K562 (cell line): ENCODE results near the gene MUC5AC. TPM values are rescaled to one million over a fixed set of nuclear protein-coding genes. Genes with fewer than 3 reads are reported as not detected.

Experiments
- ATAC-seq: fragments of 200-7000 bp; cut with Tn5 transposase; 3 replicates; pipeline ENCODE4 v1.9.1; 2020; ENCODE audit warnings: moderate library complexity
- BruUV-seq: library from RNA; stranded (reverse); fragments of 400-500 nt; replicated peaks from 2 replicates; lab custom pipeline; 2021; lab: Mats Ljungman, UMichigan
- CTCF ChIA-PET: fragments of 300-600 bp; formaldehyde crosslinking; extraction: SDS; loops from one replicate; lab custom pipeline; 2021; ENCODE audit warnings: low intra/inter-chr PET ratio; lab: Yijun Ruan, JAX
- POLR2A ChIA-PET: fragments of 300-600, 350-650 bp; sonication (Branson Sonifier 250); formaldehyde crosslinking; extraction: SDS; loops from one replicate; lab custom pipeline; 2021; ENCODE audit warnings: antibody characterized with exemption, inconsistent platforms; lab: Yijun Ruan, JAX
- DNase-seq, 4 experiments: peaks; one replicate each; pipeline versions ENCODE4 v3.0.0 to v3.0.0-alpha.2; 2011 to 2018; ENCODE audit warnings: low spot score in 3 of 4, mixed read lengths in 3 of 4; ENCODE audit errors: extremely low read depth in 1 of 4
- FAIRE-seq: peaks from 2 replicates; lab custom pipeline; 2011; peaks lifted over from hg19 to GRCh38; lab: Jason Lieb, UNC
- H2AFZ ChIP-seq: 2 replicates; pipeline ENCODE4 v1.6.0; 2011; ENCODE audit warnings: low read depth, low read length, control low read depth, inconsistent platforms
- H3K27ac ChIP-seq: fragments of 200-600 bp; 3 replicates; pipeline ENCODE4 v1.8.0; 2011; ENCODE audit warnings: low read depth, mild to moderate bottlenecking, control low read depth, inconsistent platforms, low read length, moderate library complexity, mixed read lengths; ENCODE audit errors: extremely low read depth
- H3K27me3 ChIP-seq, 2 experiments: fragments of 300-600 bp in 1 of 2; 2 replicates in 1 of 2; 3 replicates in 1 of 2; pipeline versions ENCODE4 v1.6.0 to v1.8.0; 2011; ENCODE audit warnings: inconsistent platforms in 2 of 2, low read length in 2 of 2, mild to moderate bottlenecking in 1 of 2, mixed read lengths in 1 of 2, moderate library complexity in 1 of 2; ENCODE audit not compliant: control insufficient read depth in 2 of 2, insufficient read depth in 2 of 2
- H3K36me3 ChIP-seq: fragments of 300-600 bp; 3 replicates; pipeline ENCODE4 v1.8.0; 2011; ENCODE audit warnings: mild to moderate bottlenecking, low read length, inconsistent platforms; ENCODE audit not compliant: control insufficient read depth, insufficient read depth
- H3K4me1 ChIP-seq, 2 experiments: fragments of 200-600 bp in 1 of 2; replicated peaks in 1 of 2; 2 replicates in 1 of 2; 3 replicates in 1 of 2; pipeline versions ENCODE4 v1.5.1 to v1.8.0; 2011; ENCODE audit warnings: inconsistent platforms in 2 of 2, low read length in 2 of 2, mild to moderate bottlenecking in 1 of 2, mixed read lengths in 1 of 2, moderate library complexity in 1 of 2; ENCODE audit not compliant: control insufficient read depth in 2 of 2, insufficient read depth in 2 of 2
- H3K4me2 ChIP-seq: 2 replicates; pipeline ENCODE4 v1.6.1; 2011; ENCODE audit warnings: low read length, control low read depth, inconsistent platforms, mixed read lengths; ENCODE audit not compliant: insufficient read depth
- H3K4me3 ChIP-seq: fragments of 200-600 bp; sonication (generic), shearing (Covaris generic); 2 replicates; pipeline ENCODE4 v1.5.1; 2016; ENCODE audit warnings: control low read depth, inconsistent platforms
- H3K79me2 ChIP-seq: fragments of 200-600 bp; 3 replicates; pipeline ENCODE4 v1.8.0; 2011; ENCODE audit warnings: low read length, inconsistent platforms; ENCODE audit not compliant: control insufficient read depth, insufficient read depth
- H3K9ac ChIP-seq, 2 experiments: 2 replicates each; pipeline versions ENCODE4 v1.6.0 to v1.6.1; 2011; ENCODE audit warnings: low read depth in 2 of 2, low read length in 2 of 2, control low read depth in 1 of 2, inconsistent platforms in 1 of 2, mild to moderate bottlenecking in 1 of 2, mixed read lengths in 1 of 2; ENCODE audit not compliant: insufficient read depth in 1 of 2
- H3K9me1 ChIP-seq: one replicate; pipeline ENCODE4 v1.6.0; 2011; ENCODE audit warnings: inconsistent platforms, mild to moderate bottlenecking, low read length, moderate library complexity; ENCODE audit not compliant: control insufficient read depth, insufficient read depth
- H3K9me3 ChIP-seq: replicated peaks from 2 replicates; pipeline ENCODE4 v1.5.1; 2011; ENCODE audit warnings: low read depth, low read length, inconsistent platforms; ENCODE audit not compliant: control insufficient read depth, insufficient read depth
- H4K20me1 ChIP-seq: replicated peaks from 2 replicates; pipeline ENCODE4 v1.6.1; 2011; ENCODE audit warnings: low read length, inconsistent platforms, mixed read lengths; ENCODE audit not compliant: control insufficient read depth, insufficient read depth
- CEBPG ChIP-seq, 3 experiments: fragments of 200-800 bp in 1 of 3; sonication (Bioruptor generic) in 1 of 3; sonication (generic) in 1 of 3; formaldehyde crosslinking in 1 of 3; IDR thresholded peaks in 2 of 3; conservative IDR thresholded peaks in 1 of 3; 2 replicates each; pipeline versions ENCODE4 v1.6.1 to v1.8.0; 2016 to 2022; ENCODE audit warnings: missing compliant biosample characterization in 2 of 3, missing genetic modification characterization in 2 of 3, mild to moderate bottlenecking in 1 of 3, missing genetic modification reagents in 1 of 3
- MAFK ChIP-seq: IDR thresholded peaks from 2 replicates; pipeline ENCODE4 v1.6.1; 2011; ENCODE audit warnings: low read length, improper control_type of control experiment
- NR0B1 ChIP-seq: fragments of 450-650 bp; IDR thresholded peaks from one replicate; pipeline ENCODE4 v1.6.1; 2018; ENCODE audit warnings: mild to moderate bottlenecking, moderate library complexity; ENCODE audit not compliant: partially characterized antibody
- PCBP1 ChIP-seq: fragments of 200-400 bp; formaldehyde crosslinking; IDR thresholded peaks from 2 replicates; pipeline ENCODE4 v1.6.1; 2018; ENCODE audit warnings: mild to moderate bottlenecking, low read depth, low read length; ENCODE audit not compliant: poor library complexity, severe bottlenecking
- PHF8 ChIP-seq: fragments of 200-600 bp; sonication (generic); IDR thresholded peaks from 2 replicates; pipeline ENCODE4 v1.6.1; 2012; ENCODE audit warnings: mixed run types, mild to moderate bottlenecking, inconsistent platforms, low read length, moderate library complexity, borderline replicate concordance
- ZNF24 ChIP-seq: fragments of 450-650 bp; IDR thresholded peaks from 2 replicates; pipeline ENCODE4 v1.6.1; 2016
- ZNF780A ChIP-seq: fragments of 250-450 bp; sonication (Bioruptor Pico); IDR thresholded peaks from 2 replicates; pipeline ENCODE4 v1.5.0; 2021; ENCODE audit warnings: mild to moderate bottlenecking
- WGBS: fragments of 100-300 bp; shearing (Covaris generic); methylation state at CpG from one replicate; pipeline ENCODE4 v1.1.6; 2016; ENCODE audit warnings: low coverage, mixed read lengths; ENCODE audit not compliant: insufficient coverage; ENCODE audit errors: missing lambda C conversion rate; 5-methylcytosine and 5-hydroxymethylcytosine counted together
- in situ Hi-C: fragments of 300-500 bp; cut with MboI; formaldehyde crosslinking; loops from 4 replicates; pipeline ENCODE4 v1.15.0; 2018; ENCODE audit warnings: inconsistent platforms, mixed read lengths
- intact Hi-C: fragments of 100-400 bp; cut with micrococcal nuclease; formaldehyde crosslinking; loops from 2 replicates; pipeline ENCODE4 v1.14.2; 2022
- polyA plus RNA-seq, 8 experiments: library from polyadenylated mRNA; depleted of rRNA in 4 of 8; stranded (reverse) in 5 of 8; unstranded in 3 of 8; fragments of >200 nt; fragmentation: Nextera tagmentation in 2 of 8; fragmentation: Illumina TruSeq in 1 of 8; extraction: Ambion mirVana in 2 of 8; extraction: Trizol in 1 of 8; gene quantifications; 2 replicates each; pipeline versions ENCODE4 v1.2.1 to v1.2.3, GENCODE V29; 2011 to 2014; ENCODE audit warnings: inconsistent platforms in 1 of 8, missing spikeins in 1 of 8
- total RNA-seq, 7 experiments: library from RNA; depleted of rRNA in 6 of 7; stranded (reverse); fragments of >200 nt in 6 of 7; fragmentation: Illumina TruSeq in 2 of 7; extraction: Trizol in 2 of 7; gene quantifications; 2 replicates each; pipeline versions ENCODE4 v1.2.1 to v1.2.3, GENCODE V29; 2011 to 2021; ENCODE audit warnings: low replicate concordance in 1 of 7

Gene MUC5AC
- total and polyA plus RNA-seq, 9 of the 15 experiments (the other 6 are each of a cell fraction or from before 2014, with no cell fraction given), result not detected

GRCh38 chr11:1234771-1235305 lies 77.1 kb downstream of the MUC5AC start:
- Histone ChIP-seq H3K9ac (no peak overlapping the region), H3K4me1 (peaks cover 0 to 47% of the 10 kb centered on the region in 2 experiments; a peak in 2 of 5 replicates), H3K9me1 (peaks cover 2% of the 10 kb centered on the region), H3K9me3 (no peaks in the 10 kb centered on the region), H2AFZ (no peak overlapping the region), H3K79me2 (no peaks in the 10 kb centered on the region), H4K20me1 (peaks cover 19% of the 10 kb centered on the region; the same call in 1 of the 2 replicates), H3K36me3 (no peaks in the 10 kb centered on the region), H3K27me3 (peaks cover 0 to 66% of the 10 kb centered on the region in 2 experiments; a peak in 2 of 5 replicates), H3K4me2 (no peak overlapping the region), H3K4me3 (no peak overlapping the region), H3K27ac (no peak overlapping the region)
- FAIRE-seq, result no peak
- ChIA-PET CTCF (no interaction called here), POLR2A (no interaction called here)
- 2% methylated on average over 20 of the region's 23 CpGs for WGBS
- DNase-seq, result no peak
- intact Hi-C loops, result no loop called here
- TF ChIP-seq CEBPG (CRISPR knock-in tag; IDR thresholded peaks at IDR 0.05) (no peak), CEBPG (tag; conservative IDR thresholded peaks at IDR 0.05 in 1 of 2, IDR thresholded peaks at IDR 0.05 in 1 of 2) (no peak), MAFK (no peak), NR0B1 (no peak), ZNF24 (no peak), PHF8 (no peak), ZNF780A (CRISPR knock-in tag) (no peak), PCBP1 (no peak)
- no peak for ATAC-seq
- BruUV-seq, result no TSS peak
- in situ Hi-C loops, result no loop called here
